HEK293T (cell line): ENCODE measurements around the gene CEP41.

ENCODE experiments used
- CTCF ChIA-PET: fragments of 350-600 bp; formaldehyde crosslinking; extraction: SDS; loops from one replicate; lab custom pipeline; 2021; ENCODE audit warnings: antibody characterized with exemption, inconsistent platforms; lab: Yijun Ruan, JAX
- POLR2A ChIA-PET: fragments of 350-600 bp; formaldehyde crosslinking; extraction: SDS; loops from one replicate; lab custom pipeline; 2020; ENCODE audit warnings: antibody characterized with exemption, inconsistent platforms; lab: Yijun Ruan, JAX
- DNase-seq: peaks from one replicate; pipeline ENCODE4 v3.0.0; 2012; ENCODE audit warnings: mixed read lengths; ENCODE audit errors: extremely low spot score
- ARNT ChIP-seq: fragments of 450-650 bp; IDR thresholded peaks from 2 replicates; pipeline ENCODE4 v1.6.1; 2017; ENCODE audit warnings: mild to moderate bottlenecking
- BHLHE40 ChIP-seq: fragments of 450-650 bp; IDR thresholded peaks from 2 replicates; pipeline ENCODE4 v1.6.1; 2016; ENCODE audit warnings: mild to moderate bottlenecking, moderate library complexity, borderline replicate concordance
- CTBP1 ChIP-seq: fragments of 450-650 bp; IDR thresholded peaks from 2 replicates; pipeline ENCODE4 v1.6.1; 2016; ENCODE audit warnings: borderline replicate concordance
- ELF4 ChIP-seq: fragments of 450-650 bp; IDR thresholded peaks from 2 replicates; pipeline ENCODE4 v1.6.1; 2017; ENCODE audit warnings: antibody characterized with exemption
- FOXA1 ChIP-seq: fragments of 450-650 bp; IDR thresholded peaks from 2 replicates; pipeline ENCODE4 v1.6.1; 2016; ENCODE audit warnings: mild to moderate bottlenecking
- FOXK2 ChIP-seq: fragments of 450-650 bp; IDR thresholded peaks from 2 replicates; pipeline ENCODE4 v1.6.1; 2016; ENCODE audit warnings: mild to moderate bottlenecking
- FOXM1 ChIP-seq: fragments of 450-650 bp; IDR thresholded peaks from 2 replicates; pipeline ENCODE4 v1.6.1; 2017; ENCODE audit warnings: mild to moderate bottlenecking, borderline replicate concordance
- HDGF ChIP-seq: fragments of 450-650 bp; IDR thresholded peaks from 2 replicates; pipeline ENCODE4 v1.6.1; 2017; ENCODE audit warnings: antibody characterized with exemption, borderline replicate concordance
- L3MBTL2 ChIP-seq: fragments of 450-650 bp; conservative IDR thresholded peaks from 2 replicates; pipeline ENCODE4 v1.6.1; 2016; ENCODE audit warnings: mild to moderate bottlenecking
- LEF1 ChIP-seq: fragments of 450-650 bp; IDR thresholded peaks from 2 replicates; pipeline ENCODE4 v1.6.1; 2017; ENCODE audit warnings: mild to moderate bottlenecking, borderline replicate concordance
- NFRKB ChIP-seq: fragments of 450-650 bp; IDR thresholded peaks from 2 replicates; pipeline ENCODE4 v1.6.1; 2016; ENCODE audit warnings: mild to moderate bottlenecking, moderate library complexity
- PKNOX1 ChIP-seq: fragments of 450-650 bp; IDR thresholded peaks from 2 replicates; pipeline ENCODE4 v1.6.1; 2016
- SP1 ChIP-seq: fragments of 450-650 bp; IDR thresholded peaks from 2 replicates; pipeline ENCODE4 v1.6.1; 2017
- SUZ12 ChIP-seq: fragments of 450-650 bp; IDR thresholded peaks from 2 replicates; pipeline ENCODE4 v1.6.1; 2016; ENCODE audit warnings: mild to moderate bottlenecking
- TARDBP ChIP-seq: fragments of 450-650 bp; IDR thresholded peaks from 2 replicates; pipeline ENCODE4 v1.6.1; 2016
- ZNF384 ChIP-seq: fragments of 450-650 bp; IDR thresholded peaks from 2 replicates; pipeline ENCODE4 v1.6.1; 2016

Gene CEP41

DNA sequence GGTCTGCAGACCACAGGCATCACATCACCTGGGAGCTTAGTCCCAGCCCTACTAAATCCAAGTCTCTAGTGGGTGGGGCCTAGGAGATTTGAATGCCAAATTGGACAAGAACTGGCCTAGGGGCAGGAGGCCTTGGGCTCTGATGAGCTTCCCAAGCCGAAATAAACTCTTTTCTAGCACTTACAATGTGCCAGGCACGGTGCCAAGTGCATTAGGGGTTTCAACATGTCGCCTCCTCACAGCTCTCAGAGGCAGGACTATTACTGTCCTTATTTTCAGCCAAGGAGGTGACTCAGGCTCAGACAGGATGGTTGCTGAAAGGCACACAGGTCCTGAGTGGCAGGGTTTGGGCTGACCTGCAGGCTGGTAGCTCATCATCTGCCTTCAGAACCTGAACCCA is 69.8 kb downstream of the CEP41 start:
- TF ChIP-seq NFRKB (no peak), FOXK2 (no peak), L3MBTL2 (no peak), PKNOX1 (no peak), ARNT (no peak), ELF4 (no peak), LEF1 (no peak), SUZ12 (no peak), FOXM1 (no peak), CTBP1 (no peak), FOXA1 (no peak), TARDBP (no peak), ZNF384 (no peak), HDGF (no peak)
- DNase-seq: no peak
- ChIA-PET POLR2A (interaction anchor here (1.0 kb wide), 1 partner anchor 21 kb away, joined by 3 read pairs; no protein-coding TSS in a partner anchor), CTCF (interaction anchor here (0.6 to 1.0 kb wide), 3 partner anchors 26 to 206 kb away, joined by 4 to 6 read pairs (median 5); no protein-coding TSS in a partner anchor)

GRCh38 chr7:130369831-130370550 is 70.8 kb downstream of the CEP41 start:
- POLR2A ChIA-PET: no interaction called here
- CTCF ChIA-PET: no interaction called here
- TF ChIP-seq FOXA1 (no peak), BHLHE40 (no peak), PKNOX1 (no peak)
- no peak for DNase-seq

DNA sequence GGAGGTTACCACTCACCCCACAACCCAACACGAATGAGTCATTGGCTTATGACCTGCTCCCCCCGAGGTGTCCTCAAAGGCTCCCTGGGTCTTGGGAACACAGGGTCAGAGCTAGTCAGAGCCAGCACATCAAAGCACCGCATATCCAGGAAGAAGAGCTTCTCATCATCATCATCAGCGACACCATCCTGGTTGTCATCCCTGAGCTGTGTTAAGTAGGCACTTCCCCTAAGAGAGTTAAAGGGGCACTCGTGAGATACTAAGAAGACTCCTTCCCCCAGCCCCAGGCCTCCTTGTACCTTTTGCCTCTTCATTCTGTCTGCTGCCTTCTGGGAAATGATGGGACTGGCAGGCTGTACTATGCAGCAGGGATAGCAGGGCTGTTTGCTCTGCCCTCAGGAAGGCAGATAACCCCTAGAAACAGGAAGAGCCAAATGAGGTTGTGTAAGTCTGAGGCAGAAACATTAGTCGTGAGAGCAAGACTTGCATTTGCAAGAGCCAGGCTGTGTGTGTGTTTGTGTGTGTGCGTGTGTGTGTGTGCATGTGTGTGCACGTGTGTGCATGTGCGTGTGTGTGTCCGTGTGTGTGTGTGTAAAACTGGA is 71.6 kb downstream of the CEP41 start:
- CTCF ChIA-PET: no interaction called here
- no peak for DNase-seq
- no peak for TF ChIP-seq ARNT
- TF ChIP-seq TARDBP: no peak
- TF ChIP-seq FOXM1: no peak
- TF ChIP-seq ZNF384: no peak
- POLR2A ChIA-PET: no interaction called here

- TF ChIP-seq PKNOX1: no peak
- no peak for TF ChIP-seq FOXM1
- TF ChIP-seq HDGF: no peak
- TF ChIP-seq SP1: no peak
- CTCF ChIA-PET: no interaction called here
Measured at GRCh38 chr7:130367836-130368746, 72.7 kb downstream of the CEP41 start.

DNA sequence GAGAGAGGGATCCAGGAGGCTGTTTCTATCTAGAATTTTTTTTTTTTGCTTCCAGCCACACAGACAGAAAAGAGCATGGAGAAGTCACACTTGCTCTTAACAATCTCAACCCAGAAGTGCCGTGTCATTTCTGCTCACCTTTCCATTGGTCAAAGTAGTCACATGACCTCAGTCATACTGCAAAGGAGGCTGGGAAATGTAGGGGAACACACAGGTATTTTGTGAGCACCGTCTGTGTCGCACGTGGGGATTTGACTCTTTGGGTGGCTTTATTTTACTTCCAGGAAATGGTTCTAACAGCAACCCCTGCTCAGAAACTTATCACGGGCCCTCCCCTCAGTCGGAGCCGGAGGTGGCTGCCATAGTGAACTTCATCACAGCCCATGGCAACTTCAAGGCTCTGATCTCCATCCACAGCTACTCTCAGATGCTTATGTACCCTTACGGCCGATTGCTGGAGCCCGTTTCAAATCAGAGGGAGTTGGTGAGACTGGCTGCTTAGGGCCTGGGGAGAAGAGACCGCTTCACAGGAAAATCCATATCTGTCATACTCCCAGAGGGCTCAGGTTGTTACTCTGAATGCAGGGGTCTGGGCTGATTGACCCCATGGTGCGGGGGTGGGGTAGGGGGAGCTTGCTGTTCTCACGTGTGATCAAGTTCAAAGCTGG is 73.6 kb downstream of the CEP41 start:
- no peak for DNase-seq
- ChIA-PET POLR2A (no interaction called here), CTCF (no interaction called here)
- TF ChIP-seq FOXA1: no peak
- TF ChIP-seq FOXK2: no peak
- TF ChIP-seq CTBP1: no peak
- no peak for TF ChIP-seq LEF1
- TF ChIP-seq NFRKB: no peak

More at GRCh38 chr7:130367836-130368746, 72.7 kb downstream of the CEP41 start:
- POLR2A ChIA-PET: no interaction called here
- no peak for DNase-seq

DNA sequence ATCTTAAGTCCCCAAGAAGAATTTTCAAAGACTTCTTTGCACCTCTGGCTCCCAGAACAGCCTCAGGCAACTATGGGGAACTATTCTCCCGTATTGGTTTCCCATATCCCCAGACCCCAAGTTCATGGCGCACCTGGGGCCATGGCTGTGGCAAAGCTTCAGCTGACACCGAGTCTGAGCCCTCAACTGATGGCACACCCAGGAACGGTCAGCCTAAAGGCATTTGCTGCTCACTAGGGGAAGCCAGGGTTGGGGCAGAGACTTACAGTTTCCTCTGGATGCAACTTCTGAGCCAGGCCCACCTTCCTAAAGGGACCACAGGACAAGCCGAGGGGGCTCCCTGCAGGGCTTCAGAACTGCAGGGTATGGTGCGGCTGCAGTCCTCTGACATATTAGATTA is 74.3 kb downstream of the CEP41 start:
- TF ChIP-seq NFRKB (no peak), HDGF (no peak), BHLHE40 (no peak)
- no peak for DNase-seq
- ChIA-PET POLR2A (no interaction called here), CTCF (no interaction called here)
